A172 (cell line): Measurements from ENCODE around the gene PREX1. TPM values are rescaled to one million over a fixed set of nuclear protein-coding genes. Genes with fewer than 3 reads are reported as not detected.

Experiments
- DNase-seq: peaks from one replicate; pipeline ENCODE4 v3.0.0-alpha.2; 2015; ENCODE audit warnings: low spot score
- total RNA-seq: library from RNA; depleted of rRNA; stranded (reverse); fragments of >200 nt; shearing (Covaris generic); gene quantifications from 2 replicates; pipeline ENCODE4 v1.2.3, GENCODE V29; 2014

Gene PREX1
- total RNA-seq, 1 experiment from 2014 or later = 12.2 TPM

- DNase-seq = no peak
Measured at GRCh38 chr20:48719598-48720255, 108.1 kb downstream of the PREX1 start.

GRCh38 chr20:48718786-48719578 lies 108.8 kb downstream of the PREX1 start:
- DNase-seq = no peak

- no peak for DNase-seq
Measured at GRCh38 chr20:48717680-48718223, 110.0 kb downstream of the PREX1 start.

- no peak for DNase-seq
Measured at GRCh38 chr20:48717095-48717672, 110.6 kb downstream of the PREX1 start.

- no peak for DNase-seq
Measured at GRCh38 chr20:48716541-48716940, 111.3 kb downstream of the PREX1 start.

- DNase-seq = no peak
Measured at GRCh38 chr20:48716086-48716485, 111.7 kb downstream of the PREX1 start.

GRCh38 chr20:48714764-48715163 lies 113.0 kb downstream of the PREX1 start:
- DNase-seq = no peak

GRCh38 chr20:48711696-48712464 lies 115.9 kb downstream of the PREX1 start:
- no peak for DNase-seq

GRCh38 chr20:48711044-48711428 lies 116.8 kb downstream of the PREX1 start:
- no peak for DNase-seq

- no peak for DNase-seq
Measured at GRCh38 chr20:48710341-48711043, 117.3 kb downstream of the PREX1 start.

- no peak for DNase-seq
Measured at GRCh38 chr20:48709744-48710143, 118.1 kb downstream of the PREX1 start.

- no peak for DNase-seq
Measured at GRCh38 chr20:48709058-48709691, 118.6 kb downstream of the PREX1 start.

- no peak for DNase-seq
Measured at GRCh38 chr20:48708630-48709029, 119.2 kb downstream of the PREX1 start.

- no peak for DNase-seq
Measured at GRCh38 chr20:48708116-48708515, 119.7 kb downstream of the PREX1 start.

GRCh38 chr20:48706710-48707365 lies 121.0 kb downstream of the PREX1 start:
- DNase-seq = no peak

GRCh38 chr20:48706116-48706656 lies 121.6 kb downstream of the PREX1 start:
- no peak for DNase-seq

GRCh38 chr20:48705240-48706115 lies 122.3 kb downstream of the PREX1 start:
- no peak for DNase-seq

- no peak for DNase-seq
Measured at GRCh38 chr20:48704761-48705160, 123.0 kb downstream of the PREX1 start.
